HG02981 (cell line): ENCODE results near the gene BCL10.

Experiments
- ATAC-seq: cut with Tn5 transposase; IDR thresholded peaks from one replicate; pipeline ENCODE4 v1.9.1; 2021; ENCODE audit warnings: mild to moderate bottlenecking, moderate library complexity; ENCODE audit not compliant: unreplicated experiment

BCL10 gene

GRCh38 chr1:85276215-85276977 lies at the start of gene BCL10:
Gene BCL10 (minus strand): TSS chr1:85276632. CDS start chr1:85276352, 280 bp downstream.
- ATAC-seq = peak; percentile 97

GRCh38 chr1:85325920-85326319 lies 49.5 kb upstream of the BCL10 start:
- ATAC-seq = no peak

- no peak for ATAC-seq
These were observed 47.3 kb upstream of the BCL10 start for GRCh38 chr1:85323770-85324169.

GRCh38 chr1:85322655-85323054 lies 46.2 kb upstream of the BCL10 start:
- no peak for ATAC-seq

- peak; percentile 69 for ATAC-seq
These were observed 45.0 kb upstream of the BCL10 start for GRCh38 chr1:85321237-85321964.

GRCh38 chr1:85320371-85321131 lies 44.1 kb upstream of the BCL10 start:
- ATAC-seq = no peak

- ATAC-seq = no peak
These were observed 43.5 kb upstream of the BCL10 start for GRCh38 chr1:85319931-85320330.

GRCh38 chr1:85319491-85319890 lies 43.1 kb upstream of the BCL10 start:
- no peak for ATAC-seq

GRCh38 chr1:85318217-85318616 lies 41.8 kb upstream of the BCL10 start:
- ATAC-seq = no peak

GRCh38 chr1:85317560-85317959 lies 41.1 kb upstream of the BCL10 start:
- no peak for ATAC-seq

GRCh38 chr1:85316321-85316720 lies 39.9 kb upstream of the BCL10 start:
- ATAC-seq = no peak

- no peak for ATAC-seq
These were observed 39.4 kb upstream of the BCL10 start for GRCh38 chr1:85315789-85316188.

- ATAC-seq = no peak
These were observed 38.3 kb upstream of the BCL10 start for GRCh38 chr1:85314726-85315125.

GRCh38 chr1:85313888-85314696 lies 37.7 kb upstream of the BCL10 start:
- ATAC-seq = no peak

GRCh38 chr1:85311818-85312217 lies 35.4 kb upstream of the BCL10 start:
- no peak for ATAC-seq

GRCh38 chr1:85308833-85309350 lies 32.5 kb upstream of the BCL10 start:
- ATAC-seq = no peak

GRCh38 chr1:85307987-85308832 lies 31.8 kb upstream of the BCL10 start:
- peak; percentile 80 for ATAC-seq

GRCh38 chr1:85306236-85306635 lies 29.8 kb upstream of the BCL10 start:
- no peak for ATAC-seq

- no peak for ATAC-seq
These were observed 27.2 kb upstream of the BCL10 start for GRCh38 chr1:85303440-85304162.
